EL (cell line): Measurements from ENCODE around the gene FAM135A.
"Not testable (repeated sequence)": the region's sequence is repeated elsewhere in the genome, so short reads cannot be mapped to it uniquely, and the experiment has no call there.

Experiments used
- DNase-seq: peaks from one replicate; pipeline ENCODE4 v3.0.0-alpha.2; 2016

Gene FAM135A

DNA sequence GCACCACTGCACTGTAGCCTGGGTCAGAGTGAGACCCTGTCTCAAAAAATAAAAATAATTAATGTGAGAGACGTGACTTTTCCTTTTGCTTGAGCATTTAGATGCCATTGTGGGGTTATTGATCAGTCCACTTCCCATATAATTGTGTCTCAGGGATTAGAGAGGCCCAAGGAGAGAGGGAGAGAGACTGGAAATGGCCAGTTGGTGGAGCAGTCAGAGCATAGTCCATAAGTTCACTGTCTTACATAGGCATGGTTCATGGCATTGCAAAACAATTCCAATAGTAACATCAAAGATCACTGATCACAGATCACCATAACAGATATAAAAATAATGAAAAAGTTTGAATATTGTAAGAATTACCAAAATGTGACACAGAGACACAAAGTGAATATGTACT is 138.3 kb downstream of the FAM135A start:
- no peak for DNase-seq

- not testable (repeated sequence) for DNase-seq
Measured at GRCh38 chr6:70552286-70552940, 139.1 kb downstream of the FAM135A start.

- DNase-seq, result no peak
Measured at GRCh38 chr6:70552974-70553373, 139.7 kb downstream of the FAM135A start.

DNA sequence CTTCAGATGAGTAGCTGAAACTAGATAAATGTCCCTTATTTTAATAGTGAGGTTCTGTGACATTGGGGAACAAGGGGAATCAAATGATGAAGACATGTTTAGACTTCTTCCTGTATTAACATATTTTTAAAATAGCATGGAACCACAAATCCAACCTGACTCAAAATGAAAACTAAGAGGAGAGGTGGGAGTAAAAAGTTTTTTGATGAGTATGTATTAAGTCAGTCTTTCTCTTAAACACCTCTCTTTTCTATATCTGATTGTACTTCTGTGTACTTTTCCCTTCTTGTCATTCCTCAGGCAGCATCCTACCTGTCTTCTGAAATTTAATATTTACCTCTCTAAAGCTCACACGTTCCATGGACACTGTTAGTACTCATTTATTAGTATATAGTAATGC is 144.7 kb downstream of the FAM135A start:
- DNase-seq, result no peak

- DNase-seq, result not testable (repeated sequence)
Measured at GRCh38 chr6:70562401-70562800, 149.1 kb downstream of the FAM135A start.

DNA sequence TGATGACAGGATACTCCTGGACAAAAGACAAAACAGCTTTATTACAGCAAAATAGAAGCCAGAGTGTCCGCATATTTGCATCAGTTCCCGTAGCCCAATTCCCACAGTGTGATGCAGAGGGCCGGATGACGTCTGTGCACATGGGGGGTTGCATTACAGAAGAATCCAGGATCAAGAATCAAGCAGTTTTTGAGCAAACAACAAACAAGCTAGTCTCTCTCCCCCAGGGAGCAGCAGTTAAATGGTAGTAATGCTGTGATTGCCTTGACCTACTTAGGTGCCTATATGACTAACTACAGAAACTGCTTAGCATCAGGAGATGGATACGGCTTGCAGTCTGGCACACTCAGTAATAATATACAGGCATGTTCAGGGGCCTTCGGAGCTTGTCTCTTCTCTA is 150.2 kb downstream of the FAM135A start:
- DNase-seq, result no peak

DNA sequence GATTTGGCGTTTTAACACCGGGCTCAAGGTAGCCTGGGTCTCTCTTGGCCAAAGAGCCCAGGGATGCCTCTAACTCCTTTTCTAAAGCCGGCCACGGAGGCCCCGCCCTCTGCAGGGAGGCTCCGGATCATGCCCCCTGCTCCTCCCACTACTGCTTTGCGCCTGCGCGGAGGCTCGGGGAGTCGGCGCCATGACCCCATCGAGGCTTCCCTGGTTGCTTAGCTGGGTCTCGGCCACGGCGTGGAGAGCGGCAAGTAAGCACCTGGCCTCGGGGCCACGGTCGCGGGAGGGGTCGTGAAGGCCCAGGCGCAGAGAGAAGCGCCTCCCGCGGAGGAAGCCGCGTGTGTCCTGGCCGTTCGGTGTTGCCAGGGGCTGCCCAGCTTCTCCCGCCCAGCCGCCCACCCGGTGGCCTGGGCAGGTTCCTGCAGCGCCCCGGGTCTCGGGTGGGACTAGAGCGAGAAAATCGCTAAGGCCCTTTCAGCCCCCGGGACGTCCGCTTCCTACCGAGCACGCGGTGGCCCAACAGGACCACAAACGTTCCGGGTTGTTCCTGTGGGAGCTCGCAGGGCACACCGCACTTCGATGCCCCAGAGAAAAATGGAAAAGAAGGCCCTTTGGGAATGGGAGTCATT is 153.6 kb downstream of the FAM135A start, which contains the start of gene SDHAF4:
TSS of gene SDHAF4 (plus strand) at position 180 of the 632 bp plus-strand sequence. CDS start at position 191, 11 bp downstream.
- peak; percentile 90 for DNase-seq

GRCh38 chr6:70574643-70575042 is 161.3 kb downstream of the FAM135A start:
- DNase-seq, result no peak

DNA sequence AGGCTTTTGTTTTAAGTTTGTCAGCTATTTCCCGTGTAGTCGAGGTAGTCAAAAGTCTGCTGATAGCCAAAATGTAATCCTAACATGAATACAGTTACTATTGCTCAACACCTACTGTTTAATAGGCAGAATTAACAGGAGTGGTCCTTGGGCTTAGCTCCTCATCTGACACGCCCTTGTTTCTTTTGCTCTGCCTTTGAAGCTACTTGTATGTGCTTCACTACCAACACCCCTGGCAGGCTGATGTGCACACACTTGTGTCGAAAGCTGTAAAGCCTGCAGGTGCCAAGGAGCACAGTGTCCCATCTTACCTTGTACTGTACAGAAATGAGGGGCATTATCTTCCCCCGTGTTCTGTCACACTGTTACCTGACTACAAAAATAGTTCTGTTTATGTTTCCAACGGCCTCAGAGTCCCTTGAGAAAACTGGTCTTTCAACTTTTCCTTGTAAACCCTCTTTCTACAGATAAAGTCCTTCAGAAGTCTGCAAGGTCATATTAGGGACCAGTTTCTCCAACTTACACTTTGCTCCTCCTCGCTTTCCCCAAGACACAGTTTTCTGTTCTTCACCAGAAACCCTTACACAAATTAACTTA is 162.7 kb downstream of the FAM135A start:
- no peak for DNase-seq

DNA sequence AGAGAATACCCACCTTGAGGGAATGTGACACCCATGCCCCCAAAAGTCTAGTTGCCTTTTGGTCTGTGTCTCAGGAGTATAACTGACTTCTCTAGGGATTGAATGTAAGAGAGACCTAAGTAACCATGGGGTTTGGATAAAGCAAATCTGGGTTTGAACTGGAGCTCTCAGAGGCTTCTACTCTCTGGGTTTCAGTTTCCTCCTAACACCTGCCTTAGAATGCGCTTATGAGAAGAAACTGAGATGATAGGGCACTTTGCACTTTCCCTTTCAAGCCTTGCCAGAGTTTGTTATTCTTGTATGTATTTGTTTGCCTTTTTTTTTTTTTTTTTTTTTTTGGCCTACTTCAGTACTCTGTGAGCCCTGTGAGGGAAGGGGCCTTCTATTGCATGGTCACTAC is 172.8 kb downstream of the FAM135A start:
- no peak for DNase-seq

- DNase-seq, result no peak
Measured at GRCh38 chr6:70590400-70590799, 177.1 kb downstream of the FAM135A start.

GRCh38 chr6:70592391-70593117 is 179.2 kb downstream of the FAM135A start:
- DNase-seq, result no peak

- no peak for DNase-seq
Measured at GRCh38 chr6:70593118-70593486, 179.8 kb downstream of the FAM135A start.

DNA sequence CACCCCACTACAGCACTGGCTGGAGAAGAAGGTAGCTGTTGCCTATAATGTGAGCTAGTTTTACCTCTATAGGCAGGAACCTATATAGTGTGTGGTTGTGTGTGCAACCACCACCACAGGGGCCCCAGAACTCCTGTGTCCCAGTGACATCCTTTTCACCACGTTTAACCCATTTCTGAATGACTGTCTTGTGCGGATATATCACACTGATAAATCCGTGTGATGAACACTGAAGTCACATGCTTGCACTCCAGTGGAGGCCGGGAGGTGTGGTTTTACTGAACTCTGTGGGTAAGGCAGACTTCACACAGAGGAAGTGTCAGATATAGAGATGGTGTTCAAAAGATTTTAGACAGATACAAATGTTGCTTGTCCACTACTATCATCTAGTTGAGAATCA is 185.9 kb downstream of the FAM135A start:
- DNase-seq, result no peak

- no peak for DNase-seq
Measured at GRCh38 chr6:70601014-70601413, 187.7 kb downstream of the FAM135A start.

GRCh38 chr6:70604254-70604653 is 190.9 kb downstream of the FAM135A start:
- DNase-seq, result no peak

DNA sequence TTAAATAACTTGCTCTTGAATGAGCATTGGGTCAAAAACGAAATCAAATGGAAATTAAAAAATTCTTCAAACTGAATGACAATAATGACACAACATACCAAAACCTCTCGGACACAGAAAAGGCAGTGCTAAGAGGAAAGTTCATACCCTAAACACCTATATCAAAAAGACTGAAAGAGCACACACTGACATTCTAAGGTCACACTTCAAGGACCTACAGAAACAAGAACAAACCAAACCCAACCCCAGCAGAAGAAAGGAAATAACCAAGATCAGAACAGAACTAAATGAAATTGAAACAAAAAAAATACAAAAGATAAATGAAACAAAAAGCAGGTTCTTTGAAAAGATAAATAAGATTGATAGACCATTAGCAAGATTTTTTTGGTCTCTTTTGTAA is 194.1 kb downstream of the FAM135A start:
- DNase-seq, result not testable (repeated sequence)

DNA sequence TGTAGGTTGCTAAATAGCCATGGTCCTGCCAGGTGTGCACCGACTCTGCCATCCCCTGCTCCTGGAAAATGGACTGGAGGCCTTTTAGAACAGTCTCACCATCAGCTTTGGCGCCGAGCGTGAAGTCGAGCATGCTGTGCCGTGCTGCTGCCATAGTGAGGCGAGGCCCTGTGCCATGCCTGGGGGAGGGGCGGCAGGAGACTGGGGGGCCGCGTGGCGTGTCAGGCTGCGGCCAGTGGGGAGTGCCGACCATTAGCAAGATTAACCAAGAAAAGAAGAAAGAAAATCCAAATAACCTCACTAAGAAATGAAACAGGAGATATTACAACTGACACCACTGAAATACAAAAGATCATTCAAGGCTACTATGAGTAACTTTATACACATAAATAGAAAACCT is 195.9 kb downstream of the FAM135A start:
- not testable (repeated sequence) for DNase-seq
